ENCODE results near the gene MRPS18C.
A peak's percentile ranks its signal among the peaks of the same experiment; 100 is the strongest.

DNA sequence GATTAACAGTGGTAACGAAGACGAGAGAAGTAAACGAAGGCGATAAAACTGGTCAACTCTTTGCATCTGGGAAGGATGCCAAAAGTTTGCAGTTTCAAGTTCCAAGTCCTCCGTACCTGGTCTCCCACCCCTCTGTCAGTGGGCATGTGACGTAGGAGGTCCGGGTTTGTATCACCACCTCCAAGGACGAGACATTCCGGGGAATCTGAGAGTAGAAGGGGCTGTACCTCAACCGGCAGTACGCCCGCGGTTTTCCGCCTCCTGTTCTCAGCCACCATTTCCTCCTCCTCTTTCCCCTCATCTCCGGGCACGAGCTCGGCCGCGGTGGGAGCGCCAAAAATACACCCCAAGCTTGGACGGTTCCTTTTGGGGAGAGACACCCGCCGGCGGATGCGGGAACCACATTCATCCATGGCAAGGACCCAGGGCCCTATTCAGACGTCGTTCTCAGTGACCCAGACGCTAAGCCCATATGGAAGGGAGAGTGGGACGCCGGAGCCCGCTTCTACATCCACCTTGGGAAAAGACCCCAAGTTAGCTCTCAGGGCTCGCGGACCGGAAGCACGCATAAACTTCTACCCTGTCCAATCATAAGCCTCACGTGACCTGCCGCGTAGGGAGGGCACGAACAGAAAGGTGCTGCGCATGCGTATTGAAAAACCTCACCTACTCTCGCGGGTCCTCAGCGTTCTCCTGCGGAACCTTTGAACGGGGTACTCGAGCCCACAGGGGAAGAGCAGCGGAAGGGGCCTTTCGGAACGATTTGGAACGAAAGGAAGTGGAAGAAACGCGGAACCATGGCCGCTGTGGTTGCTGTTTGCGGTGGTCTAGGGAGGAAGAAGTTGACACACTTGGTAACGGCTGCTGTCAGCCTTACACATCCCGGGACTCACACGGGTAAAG is at the start of gene MRPS18C, which contains the start of gene HELQ:
- TF ChIP-seq, protein P1, sequence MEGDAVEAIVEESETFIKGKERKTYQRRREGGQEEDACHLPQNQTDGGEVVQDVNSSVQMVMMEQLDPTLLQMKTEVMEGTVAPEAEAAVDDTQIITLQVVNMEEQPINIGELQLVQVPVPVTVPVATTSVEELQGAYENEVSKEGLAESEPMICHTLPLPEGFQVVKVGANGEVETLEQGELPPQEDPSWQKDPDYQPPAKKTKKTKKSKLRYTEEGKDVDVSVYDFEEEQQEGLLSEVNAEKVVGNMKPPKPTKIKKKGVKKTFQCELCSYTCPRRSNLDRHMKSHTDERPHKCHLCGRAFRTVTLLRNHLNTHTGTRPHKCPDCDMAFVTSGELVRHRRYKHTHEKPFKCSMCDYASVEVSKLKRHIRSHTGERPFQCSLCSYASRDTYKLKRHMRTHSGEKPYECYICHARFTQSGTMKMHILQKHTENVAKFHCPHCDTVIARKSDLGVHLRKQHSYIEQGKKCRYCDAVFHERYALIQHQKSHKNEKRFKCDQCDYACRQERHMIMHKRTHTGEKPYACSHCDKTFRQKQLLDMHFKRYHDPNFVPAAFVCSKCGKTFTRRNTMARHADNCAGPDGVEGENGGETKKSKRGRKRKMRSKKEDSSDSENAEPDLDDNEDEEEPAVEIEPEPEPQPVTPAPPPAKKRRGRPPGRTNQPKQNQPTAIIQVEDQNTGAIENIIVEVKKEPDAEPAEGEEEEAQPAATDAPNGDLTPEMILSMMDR (IDR thresholded peaks at IDR 0.05), result no peak
- TF ChIP-seq POLR2A (IDR thresholded peaks at IDR 0.05), result peak; percentile 28 to 83
- no peak for TF ChIP-seq EP300 (IDR thresholded peaks at IDR 0.05)
- peak in 2 of 3 donors; percentile 71 to 86 for TF ChIP-seq POLR2AphosphoS5 (IDR thresholded peaks at IDR 0.05)

Data from suprapubic skin (tissue), 4 donors.